ENCODE results near the gene GAA.

- TF ChIP-seq CTCF (IDR thresholded peaks at IDR 0.05) (no peak), POLR2A (IDR thresholded peaks at IDR 0.05) (no peak), POLR2AphosphoS5 (IDR thresholded peaks at IDR 0.05) (no peak)
Measured at GRCh38 chr17:80138856-80139426, 37.6 kb downstream of the GAA start.
